HG02571 (cell line): Measurements from ENCODE around the gene SAPCD2.

ENCODE experiments used
- ATAC-seq: cut with Tn5 transposase; IDR thresholded peaks from one replicate; pipeline ENCODE4 v1.9.1; 2021; ENCODE audit warnings: mild to moderate bottlenecking, moderate library complexity; ENCODE audit not compliant: unreplicated experiment

SAPCD2 gene

DNA sequence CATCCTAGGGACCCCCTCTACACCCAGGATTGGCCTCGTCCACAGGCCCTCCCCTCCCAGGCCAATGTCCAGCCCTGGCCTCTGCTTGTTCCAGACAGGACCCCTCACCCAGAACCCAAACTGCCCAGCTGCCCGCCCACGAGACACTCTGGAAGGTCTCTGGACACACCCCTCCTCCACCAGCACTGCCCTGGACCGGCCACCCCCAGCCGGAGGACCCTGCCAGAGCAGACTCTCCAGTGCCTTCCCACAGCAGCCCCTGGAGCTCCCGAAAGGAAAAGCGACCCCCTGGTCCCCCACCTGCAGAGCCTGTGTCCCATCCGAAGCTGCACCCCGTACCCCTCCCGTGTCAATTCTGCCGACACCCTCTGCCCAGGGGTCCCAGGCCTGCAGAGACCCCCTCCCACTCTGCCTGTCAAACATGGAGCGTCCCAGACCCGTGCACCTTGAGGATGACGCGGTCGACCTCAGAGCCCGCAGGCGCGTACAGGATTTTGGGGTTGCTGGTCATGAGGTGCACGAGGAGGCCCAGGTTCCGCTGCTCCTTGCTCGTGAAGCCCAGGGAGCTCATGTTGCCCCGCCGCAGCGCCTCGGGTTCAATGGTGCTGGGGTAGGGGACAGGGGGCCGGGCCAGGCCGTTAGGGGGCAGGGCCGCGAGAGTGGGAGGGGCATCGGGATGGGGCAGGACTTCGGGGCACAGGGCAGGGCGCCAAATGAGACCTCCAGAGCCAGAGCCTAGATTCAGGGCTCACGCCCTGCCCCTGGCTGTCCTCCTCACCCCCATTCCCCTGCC, 50.3 kb downstream of the SAPCD2 start:
- no peak for ATAC-seq

DNA sequence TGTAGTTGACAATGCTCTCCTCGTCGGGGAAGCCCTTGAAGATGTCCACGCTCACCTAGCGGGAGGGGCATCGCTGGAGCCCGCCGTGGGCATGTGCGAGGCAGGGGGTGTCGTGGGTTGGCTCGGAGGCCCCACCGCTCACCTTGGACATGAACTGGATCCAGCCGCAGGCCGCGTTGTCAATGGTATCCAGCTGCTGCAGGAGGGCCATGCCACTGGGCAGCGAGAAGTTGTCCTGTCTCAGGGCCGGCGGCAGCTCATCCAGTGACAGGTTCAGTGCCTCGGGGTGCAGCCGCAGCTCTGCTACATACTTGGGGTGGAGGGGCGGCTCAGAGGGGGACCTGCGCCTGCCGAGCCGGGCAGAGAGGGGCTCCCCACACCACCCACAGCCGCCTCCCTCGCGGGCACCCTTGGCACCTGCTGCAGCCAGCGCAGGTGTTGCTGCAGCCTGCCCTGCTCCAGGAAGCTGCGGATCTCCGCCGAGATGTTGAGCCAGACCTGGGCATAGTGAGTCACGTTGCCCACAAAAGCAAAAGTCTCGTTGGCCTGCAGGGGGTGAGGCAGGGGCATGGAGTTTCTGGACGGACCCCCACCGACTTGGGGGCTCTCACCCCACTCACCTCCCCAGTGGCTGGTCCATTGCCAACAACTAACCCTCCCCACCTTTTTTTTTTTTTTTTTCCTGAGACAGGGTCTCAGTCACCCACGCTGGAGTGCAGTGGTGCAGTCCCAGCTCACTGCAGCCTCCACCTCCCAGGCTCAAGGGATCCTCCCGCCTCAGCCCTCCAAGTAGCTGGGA, 51.4 kb downstream of the SAPCD2 start:
- ATAC-seq: no peak

DNA sequence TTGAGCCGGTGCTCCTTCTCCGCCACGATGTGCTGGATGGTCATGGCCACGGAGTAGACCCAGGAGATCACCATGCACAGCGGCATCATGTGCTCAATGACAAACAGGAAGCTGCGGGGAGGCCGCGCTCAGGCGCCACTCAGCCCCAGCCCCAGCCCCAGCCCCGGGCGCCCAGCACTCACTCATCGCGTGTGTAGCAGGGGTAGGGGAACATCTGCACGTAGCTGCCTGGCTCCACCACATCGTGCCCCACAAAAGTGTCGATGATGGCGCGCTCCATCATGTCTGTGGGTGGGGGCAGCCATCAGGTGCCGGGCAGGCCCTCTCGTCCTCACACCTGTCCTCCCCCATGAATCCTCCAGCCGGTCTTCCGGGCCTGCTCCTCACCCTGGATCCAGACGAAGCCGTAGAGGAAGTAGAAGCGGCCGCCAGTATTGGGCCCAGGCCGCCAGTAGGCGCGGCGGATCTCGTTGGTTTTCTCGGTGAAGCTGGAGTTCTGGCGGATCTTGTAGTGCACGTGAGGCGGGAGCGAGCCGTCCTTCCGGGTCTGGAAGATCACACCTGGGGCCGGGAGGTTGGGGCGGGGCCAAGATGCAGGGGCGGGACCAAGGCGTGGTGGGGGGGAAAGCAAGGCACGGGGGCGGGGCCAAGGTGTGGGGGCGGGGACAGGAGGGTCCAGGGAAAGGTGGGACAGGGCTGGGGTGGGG, 52.4 kb downstream of the SAPCD2 start:
- ATAC-seq: no peak

DNA sequence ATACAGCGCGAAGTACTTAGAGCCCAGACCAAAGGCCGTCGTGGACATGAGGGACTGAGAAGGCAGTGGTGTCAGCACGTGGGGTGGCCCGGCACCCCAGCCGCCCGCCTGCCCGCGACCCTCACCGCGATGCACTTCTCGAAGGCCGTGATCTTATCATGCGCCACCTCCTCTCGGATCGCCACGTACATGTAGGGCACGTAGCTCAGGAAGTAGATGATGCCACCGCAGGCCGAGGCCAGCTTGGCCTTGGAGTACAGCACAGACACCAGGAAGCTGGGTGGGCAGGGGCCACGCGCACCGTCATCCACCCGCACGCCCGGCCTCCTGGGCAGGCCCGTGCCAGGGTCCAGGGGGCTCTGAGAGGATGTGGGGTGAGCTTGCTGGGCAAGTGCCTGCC, 53.3 kb downstream of the SAPCD2 start:
- ATAC-seq: no peak

DNA sequence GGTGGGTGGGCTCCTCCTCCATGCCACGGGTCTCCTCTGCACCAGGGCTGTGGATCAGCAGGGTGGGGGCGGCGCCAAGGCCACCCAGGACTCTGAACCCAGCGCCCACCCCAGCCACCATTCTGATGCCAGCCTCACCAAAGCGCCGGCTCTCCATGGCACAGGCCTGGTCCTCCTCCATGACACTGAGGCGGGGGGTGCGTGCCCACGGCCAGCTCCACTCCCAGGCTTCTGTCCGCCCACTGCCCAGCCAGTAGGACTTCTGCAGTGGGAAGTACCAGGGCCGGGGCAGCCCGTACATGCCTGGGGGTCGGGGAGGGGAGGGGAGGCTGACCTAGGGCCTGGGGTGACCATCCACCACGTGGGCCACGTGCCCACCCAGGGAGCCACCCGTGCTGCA, 53.9 kb downstream of the SAPCD2 start:
- no peak for ATAC-seq

DNA sequence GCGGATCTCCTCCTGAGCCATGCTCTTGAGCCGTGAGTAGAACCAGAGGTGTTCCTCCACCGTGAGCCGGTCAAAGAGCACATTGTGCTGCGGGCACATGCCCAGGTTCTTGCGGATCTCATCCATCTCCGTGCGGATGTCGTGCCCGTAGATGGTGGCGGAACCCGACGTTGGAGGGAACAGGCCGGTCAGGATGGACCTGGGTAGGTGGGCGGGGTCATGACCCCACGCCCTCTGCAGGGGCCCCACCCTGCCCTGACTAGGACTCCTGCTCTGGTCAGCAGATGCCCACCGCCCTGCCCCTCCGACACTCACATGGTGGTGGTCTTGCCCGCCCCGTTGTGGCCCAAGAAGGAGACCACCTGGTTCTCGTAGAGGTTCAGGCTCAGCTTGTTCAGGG, 54.4 kb downstream of the SAPCD2 start:
- no peak for ATAC-seq

DNA sequence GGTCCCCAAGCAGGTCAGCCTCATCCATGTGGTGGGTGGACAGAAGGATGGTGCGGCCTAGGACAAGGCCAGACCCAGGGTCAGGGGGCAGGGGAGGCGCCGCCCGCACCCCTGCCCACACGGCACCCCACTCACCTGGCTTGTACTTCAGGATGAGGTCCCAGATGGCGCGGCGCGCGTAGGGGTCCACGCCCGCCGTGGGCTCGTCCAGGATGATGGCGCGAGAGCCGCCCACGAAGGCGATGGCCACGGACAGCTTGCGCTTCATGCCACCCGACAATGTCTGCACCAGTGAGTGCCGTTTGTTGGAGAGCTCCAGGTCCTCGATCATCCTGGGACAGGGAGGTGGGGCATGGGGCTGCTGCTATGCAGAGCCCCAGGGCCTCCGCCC, 54.8 kb downstream of the SAPCD2 start:
- no peak for ATAC-seq

- ATAC-seq: no peak
These were observed 55.4 kb downstream of the SAPCD2 start for GRCh38 chr9:137014776-137015539.

GRCh38 chr9:137014166-137014565, 56.2 kb downstream of the SAPCD2 start:
- ATAC-seq: no peak

GRCh38 chr9:137013571-137013940, 56.8 kb downstream of the SAPCD2 start:
- no peak for ATAC-seq

DNA sequence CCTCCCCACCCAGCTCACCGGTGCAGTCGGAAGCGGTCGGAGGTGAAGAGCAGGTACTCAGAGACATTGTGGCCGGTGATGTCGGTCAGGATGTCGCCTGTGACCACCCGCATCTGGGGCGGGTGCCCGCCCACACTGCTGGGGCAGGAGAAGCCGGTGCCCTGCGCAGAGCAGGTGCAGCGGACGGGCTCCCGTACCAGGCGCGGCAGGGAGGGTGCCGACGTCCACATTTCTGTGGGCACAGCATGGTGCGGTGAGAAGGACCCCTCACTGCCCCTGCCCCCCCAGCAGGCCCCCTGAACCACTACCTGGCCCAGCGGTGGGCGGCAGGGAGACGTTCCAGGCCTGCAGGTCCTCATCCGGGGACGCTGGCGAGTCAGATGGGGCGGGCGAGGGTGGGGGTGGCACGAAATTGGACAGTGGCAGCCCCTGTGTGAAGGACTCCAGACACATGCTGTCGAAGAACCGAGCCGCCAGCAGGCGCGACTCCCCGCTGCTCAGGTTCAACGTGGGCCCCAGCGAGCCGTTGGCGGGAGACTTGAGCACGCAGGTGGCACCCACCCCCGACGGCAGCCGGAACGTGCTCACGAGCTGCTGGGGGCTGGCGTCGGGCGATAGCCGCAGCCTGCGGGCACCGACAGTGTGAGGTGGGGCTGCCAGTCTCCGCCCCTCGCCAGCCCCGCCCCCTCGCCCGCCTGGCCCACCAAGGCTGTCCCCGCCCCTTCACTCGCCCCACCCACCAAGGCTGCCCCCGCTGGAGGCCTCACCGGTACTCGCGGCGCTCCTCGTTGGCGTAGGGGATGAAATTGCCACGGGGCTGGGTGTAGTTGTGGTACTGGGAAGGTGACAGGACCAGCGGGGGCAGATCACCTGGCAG, 57.4 kb downstream of the SAPCD2 start:
- no peak for ATAC-seq
